ENCODE measurements around the gene MILR1.
"Not testable (repeated sequence)": the region's sequence is repeated elsewhere in the genome, so short reads cannot be mapped to it uniquely, and the experiment has no call there.

MILR1 gene

DNA sequence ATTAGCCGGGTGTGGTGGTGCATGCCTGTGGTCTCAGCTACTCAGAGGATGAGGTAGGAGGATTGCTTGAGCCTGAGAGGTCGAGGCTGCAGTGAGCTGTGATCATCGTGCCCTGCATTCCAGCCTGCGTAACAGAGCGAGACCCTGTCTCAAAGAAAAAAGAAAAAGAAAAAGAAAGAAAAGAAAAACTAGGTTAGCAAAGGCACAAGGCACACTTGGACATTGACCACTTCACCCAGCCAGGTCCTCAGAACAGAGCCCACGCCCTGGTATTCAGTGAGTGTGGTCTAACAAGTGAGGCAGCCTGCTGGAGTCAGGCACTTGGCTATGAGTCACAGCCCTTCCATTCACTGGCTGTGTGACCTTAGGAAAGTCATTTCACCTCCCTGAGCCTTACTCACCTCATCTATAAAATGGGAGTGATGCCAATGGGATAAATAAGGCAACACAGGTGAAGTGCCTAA lies 10.4 kb downstream of the MILR1 start:
- peak; percentile 80 for DNase-seq
- Histone ChIP-seq H3K36me3 (replicated peaks) (no peaks in the 10 kb centered on the region), H3K27me3 (replicated peaks) (no peaks in the 10 kb centered on the region), H3K27ac (peak overlapping the region; percentile 12), H3K4me3 (ENCODE audit: low read depth, low read length) (no peak overlapping the region)
- TF ChIP-seq CTCF (IDR thresholded peaks at IDR 0.05; ENCODE audit: low read depth, low read length, missing control alignments): no peak
- in situ Hi-C loops (cut with HindIII; ENCODE audit: low pct_ligation_motif_present, low sequenced_read_pairs): no loop called here

GRCh38 chr17:64459818-64460217 lies 10.9 kb downstream of the MILR1 start:
- H3K27me3 ChIP-seq (replicated peaks); H3K36me3 ChIP-seq (replicated peaks); DNase-seq; H3K4me3 ChIP-seq (ENCODE audit: low read depth, low read length); in situ Hi-C loops (cut with HindIII; ENCODE audit: low pct_ligation_motif_present, low sequenced_read_pairs): not testable (repeated sequence)
- H3K27ac ChIP-seq: peak overlapping the region; percentile 12

- no peaks in the 10 kb centered on the region for H3K36me3 ChIP-seq (replicated peaks)
- no peak for TF ChIP-seq CTCF (IDR thresholded peaks at IDR 0.05; ENCODE audit: low read depth, low read length, missing control alignments)
- no peak overlapping the region for H3K4me3 ChIP-seq (ENCODE audit: low read depth, low read length)
- H3K27ac ChIP-seq: no peak overlapping the region
- in situ Hi-C loops (cut with HindIII; ENCODE audit: low pct_ligation_motif_present, low sequenced_read_pairs): no loop called here
- peak; percentile 47 for DNase-seq
- no peaks in the 10 kb centered on the region for H3K27me3 ChIP-seq (replicated peaks)
Measured at GRCh38 chr17:64460955-64461354, 12.0 kb downstream of the MILR1 start.

GRCh38 chr17:64461788-64462187 lies 12.9 kb downstream of the MILR1 start:
- H3K36me3 ChIP-seq (replicated peaks): no peaks in the 10 kb centered on the region
- no peak overlapping the region for H3K27ac ChIP-seq
- no peak overlapping the region for H3K4me3 ChIP-seq (ENCODE audit: low read depth, low read length)
- no peak for DNase-seq
- H3K27me3 ChIP-seq (replicated peaks): no peaks in the 10 kb centered on the region
- no peak for TF ChIP-seq CTCF (IDR thresholded peaks at IDR 0.05; ENCODE audit: low read depth, low read length, missing control alignments)
- in situ Hi-C loops (cut with HindIII; ENCODE audit: low pct_ligation_motif_present, low sequenced_read_pairs): no loop called here

- DNase-seq: no peak
- in situ Hi-C loops (cut with HindIII; ENCODE audit: low pct_ligation_motif_present, low sequenced_read_pairs): no loop called here
- no peak for TF ChIP-seq CTCF (IDR thresholded peaks at IDR 0.05; ENCODE audit: low read depth, low read length, missing control alignments)
- Histone ChIP-seq H3K36me3 (replicated peaks) (no peaks in the 10 kb centered on the region), H3K27ac (no peak overlapping the region), H3K4me3 (ENCODE audit: low read depth, low read length) (no peak overlapping the region), H3K27me3 (replicated peaks) (no peaks in the 10 kb centered on the region)
Measured at GRCh38 chr17:64466019-64466735, 17.3 kb downstream of the MILR1 start.

DNA sequence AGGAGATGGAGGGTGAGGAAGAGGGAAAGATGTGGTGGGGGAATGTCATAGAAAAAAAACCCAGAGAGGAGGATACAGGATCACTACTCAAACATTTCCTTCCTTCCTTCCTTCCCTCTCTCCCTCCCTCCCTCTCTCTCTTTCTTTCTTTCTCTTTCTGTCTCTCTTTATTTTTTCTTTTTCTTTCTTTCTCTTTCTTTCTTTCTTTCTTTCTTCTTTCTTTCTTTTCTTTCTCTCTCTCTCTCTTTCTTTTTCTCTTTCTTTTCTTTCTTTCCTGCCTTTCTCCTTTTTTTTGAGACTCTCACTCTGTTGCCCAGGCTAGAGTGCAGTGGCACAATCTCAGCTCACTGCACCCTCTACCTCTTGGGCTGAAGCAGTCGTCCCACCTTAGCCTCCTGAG lies 17.9 kb downstream of the MILR1 start:
- H3K27me3 ChIP-seq (replicated peaks); H3K27ac ChIP-seq; H3K4me3 ChIP-seq (ENCODE audit: low read depth, low read length); H3K36me3 ChIP-seq (replicated peaks); DNase-seq; in situ Hi-C loops (cut with HindIII; ENCODE audit: low pct_ligation_motif_present, low sequenced_read_pairs): not testable (repeated sequence)

GRCh38 chr17:64470625-64471024 lies 21.7 kb downstream of the MILR1 start:
- Histone ChIP-seq H3K36me3 (replicated peaks) (no peaks in the 10 kb centered on the region), H3K4me3 (ENCODE audit: low read depth, low read length) (no peak overlapping the region), H3K27me3 (replicated peaks) (no peaks in the 10 kb centered on the region), H3K27ac (no peak overlapping the region)
- in situ Hi-C loops (cut with HindIII; ENCODE audit: low pct_ligation_motif_present, low sequenced_read_pairs): no loop called here
- TF ChIP-seq CTCF (IDR thresholded peaks at IDR 0.05; ENCODE audit: low read depth, low read length, missing control alignments): no peak
- DNase-seq: no peak
